Astrocyte (in vitro differentiated cells and primary cell): ENCODE data around the gene PCDHB11. TPM values are rescaled to one million over a fixed set of nuclear protein-coding genes. Genes with fewer than 3 reads are reported as not detected.
"Not testable (repeated sequence)": the region's sequence is repeated elsewhere in the genome, so short reads cannot be mapped to it uniquely, and the experiment has no call there.

ENCODE experiments used
- DNase-seq: peaks from one replicate; pipeline ENCODE4 v3.0.0-alpha.2; 2010; ENCODE audit warnings: low read depth
- FAIRE-seq: peaks from 2 replicates; lab custom pipeline; 2011; peaks lifted over from hg19 to GRCh38; lab: Jason Lieb, UNC
- H2AFZ ChIP-seq: 2 replicates; pipeline ENCODE4 v1.6.0; 2012; ENCODE audit warnings: low read depth, low read length, inconsistent platforms
- H3K27ac ChIP-seq: 2 replicates; pipeline ENCODE4 v1.5.1; 2011; ENCODE audit warnings: low read depth, low read length, inconsistent platforms
- H3K27me3 ChIP-seq: 2 replicates; pipeline ENCODE4 v1.6.0; 2011; ENCODE audit warnings: low read length, inconsistent platforms; ENCODE audit not compliant: insufficient read depth
- H3K36me3 ChIP-seq: 2 replicates; pipeline ENCODE4 v1.5.1; 2011; ENCODE audit warnings: low read length, inconsistent platforms; ENCODE audit not compliant: insufficient read depth
- H3K4me1 ChIP-seq: 2 replicates; pipeline ENCODE4 v1.5.1; 2011; ENCODE audit warnings: low read length, inconsistent platforms; ENCODE audit not compliant: insufficient read depth
- H3K4me2 ChIP-seq: 2 replicates; pipeline ENCODE4 v1.6.0; 2012; ENCODE audit warnings: low read length, inconsistent platforms
- H3K4me3 ChIP-seq: 2 replicates; pipeline ENCODE4 v1.5.1; 2011; ENCODE audit warnings: low read depth, mild to moderate bottlenecking, low read length, inconsistent platforms; ENCODE audit not compliant: insufficient read depth
- H3K79me2 ChIP-seq: 2 replicates; pipeline ENCODE4 v1.6.0; 2012; ENCODE audit warnings: mild to moderate bottlenecking, low read length, inconsistent platforms; ENCODE audit not compliant: insufficient read depth
- H3K9ac ChIP-seq: 2 replicates; pipeline ENCODE4 v1.6.0; 2012; ENCODE audit warnings: mild to moderate bottlenecking, low read length, inconsistent platforms
- H3K9me3 ChIP-seq: 2 replicates; pipeline ENCODE4 v1.5.1; 2012; ENCODE audit warnings: low read depth, mild to moderate bottlenecking, low read length, inconsistent platforms; ENCODE audit not compliant: insufficient read depth
- H4K20me1 ChIP-seq: 2 replicates; pipeline ENCODE4 v1.6.0; 2012; ENCODE audit warnings: low read length, inconsistent platforms; ENCODE audit not compliant: insufficient read depth
- H3K27ac Mint-ChIP-seq: one replicate; pipeline ENCODE4 v1.8.0; 2021; ENCODE audit warnings: mild to moderate bottlenecking, mixed read lengths; ENCODE audit not compliant: unreplicated experiment
- H3K27me3 Mint-ChIP-seq: one replicate; pipeline ENCODE4 v1.8.0; 2021; ENCODE audit warnings: low read depth, mixed read lengths; ENCODE audit not compliant: unreplicated experiment
- H3K36me3 Mint-ChIP-seq: one replicate; pipeline ENCODE4 v1.8.0; 2021; ENCODE audit warnings: low read depth, mixed read lengths; ENCODE audit not compliant: unreplicated experiment
- H3K4me1 Mint-ChIP-seq: one replicate; pipeline ENCODE4 v1.8.0; 2021; ENCODE audit warnings: low read depth, mixed read lengths; ENCODE audit not compliant: unreplicated experiment
- H3K4me3 Mint-ChIP-seq: one replicate; pipeline ENCODE4 v1.8.0; 2021; ENCODE audit warnings: mild to moderate bottlenecking, moderate library complexity, mixed read lengths; ENCODE audit not compliant: unreplicated experiment
- H3K9me3 Mint-ChIP-seq: one replicate; pipeline ENCODE4 v1.8.0; 2021; ENCODE audit warnings: mild to moderate bottlenecking, mixed read lengths; ENCODE audit not compliant: unreplicated experiment
- EZH2 ChIP-seq: IDR thresholded peaks from 2 replicates; pipeline ENCODE4 v1.6.1; 2012; ENCODE audit warnings: mild to moderate bottlenecking, low read length, inconsistent platforms; ENCODE audit not compliant: insufficient read depth
- total RNA-seq: library from RNA; stranded (reverse); gene quantifications from 2 replicates; pipeline ENCODE4 v1.2.1, GENCODE V29; 2021
- TF ChIP-seq, protein P1 (sequence below): IDR thresholded peaks from 2 replicates; pipeline ENCODE4 v1.5.1; 2011; ENCODE audit warnings: low read depth, mild to moderate bottlenecking, inconsistent platforms, low read length, moderate library complexity; ENCODE audit not compliant: insufficient read depth

Gene PCDHB11
- total RNA-seq, 1 donor from 2014 or later, result 2.1 TPM

DNA sequence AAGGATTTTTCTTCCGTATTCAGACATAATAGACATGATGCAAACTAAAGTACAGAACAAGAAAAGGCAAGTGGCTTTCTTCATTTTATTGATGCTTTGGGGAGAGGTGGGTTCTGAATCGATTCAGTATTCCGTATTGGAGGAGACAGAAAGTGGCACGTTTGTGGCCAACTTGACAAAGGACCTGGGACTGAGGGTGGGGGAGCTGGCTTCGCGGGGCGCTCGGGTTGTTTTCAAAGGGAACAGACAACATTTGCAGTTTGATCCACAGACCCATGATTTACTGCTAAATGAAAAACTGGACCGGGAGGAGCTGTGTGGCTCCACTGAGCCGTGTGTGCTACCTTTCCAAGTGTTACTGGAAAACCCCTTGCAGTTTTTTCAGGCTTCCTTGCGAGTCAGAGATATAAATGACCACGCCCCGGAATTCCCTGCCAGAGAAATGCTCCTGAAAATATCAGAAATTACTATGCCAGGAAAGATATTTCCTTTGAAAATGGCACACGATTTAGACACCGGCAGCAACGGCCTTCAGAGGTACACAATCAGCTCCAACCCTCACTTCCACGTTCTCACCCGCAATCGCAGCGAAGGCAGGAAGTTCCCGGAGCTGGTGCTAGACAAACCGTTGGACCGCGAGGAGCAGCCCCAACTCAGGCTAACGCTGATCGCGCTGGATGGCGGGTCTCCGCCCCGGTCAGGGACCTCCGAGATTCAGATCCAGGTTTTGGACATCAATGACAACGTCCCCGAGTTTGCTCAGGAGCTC is 49.0 kb upstream of the PCDHB11 start:
- H3K27ac Mint-ChIP-seq, result no peak overlapping the region
- Histone ChIP-seq H3K4me2 (no peak overlapping the region), H3K36me3 (no peaks in the 10 kb centered on the region), H2AFZ (no peak overlapping the region), H3K27me3 (no peaks in the 10 kb centered on the region), H4K20me1 (no peaks in the 10 kb centered on the region), H3K4me3 (no peak overlapping the region), H3K27ac (no peak overlapping the region), H3K4me1 (no peaks in the 10 kb centered on the region), H3K79me2 (no peaks in the 10 kb centered on the region), H3K9ac (no peak overlapping the region), H3K9me3 (peaks cover 9% of the 10 kb centered on the region)
- H3K9me3 Mint-ChIP-seq, result peaks cover 16% of the 10 kb centered on the region
- no peak for TF ChIP-seq EZH2
- TF ChIP-seq, protein P1, sequence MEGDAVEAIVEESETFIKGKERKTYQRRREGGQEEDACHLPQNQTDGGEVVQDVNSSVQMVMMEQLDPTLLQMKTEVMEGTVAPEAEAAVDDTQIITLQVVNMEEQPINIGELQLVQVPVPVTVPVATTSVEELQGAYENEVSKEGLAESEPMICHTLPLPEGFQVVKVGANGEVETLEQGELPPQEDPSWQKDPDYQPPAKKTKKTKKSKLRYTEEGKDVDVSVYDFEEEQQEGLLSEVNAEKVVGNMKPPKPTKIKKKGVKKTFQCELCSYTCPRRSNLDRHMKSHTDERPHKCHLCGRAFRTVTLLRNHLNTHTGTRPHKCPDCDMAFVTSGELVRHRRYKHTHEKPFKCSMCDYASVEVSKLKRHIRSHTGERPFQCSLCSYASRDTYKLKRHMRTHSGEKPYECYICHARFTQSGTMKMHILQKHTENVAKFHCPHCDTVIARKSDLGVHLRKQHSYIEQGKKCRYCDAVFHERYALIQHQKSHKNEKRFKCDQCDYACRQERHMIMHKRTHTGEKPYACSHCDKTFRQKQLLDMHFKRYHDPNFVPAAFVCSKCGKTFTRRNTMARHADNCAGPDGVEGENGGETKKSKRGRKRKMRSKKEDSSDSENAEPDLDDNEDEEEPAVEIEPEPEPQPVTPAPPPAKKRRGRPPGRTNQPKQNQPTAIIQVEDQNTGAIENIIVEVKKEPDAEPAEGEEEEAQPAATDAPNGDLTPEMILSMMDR, result no peak
- H3K27me3 Mint-ChIP-seq, result no peaks in the 10 kb centered on the region
- FAIRE-seq (no peak), DNase-seq (no peak)
- H3K4me1 Mint-ChIP-seq, result no peaks in the 10 kb centered on the region
- H3K4me3 Mint-ChIP-seq, result no peak overlapping the region
- peaks cover 12% of the 10 kb centered on the region for H3K36me3 Mint-ChIP-seq

DNA sequence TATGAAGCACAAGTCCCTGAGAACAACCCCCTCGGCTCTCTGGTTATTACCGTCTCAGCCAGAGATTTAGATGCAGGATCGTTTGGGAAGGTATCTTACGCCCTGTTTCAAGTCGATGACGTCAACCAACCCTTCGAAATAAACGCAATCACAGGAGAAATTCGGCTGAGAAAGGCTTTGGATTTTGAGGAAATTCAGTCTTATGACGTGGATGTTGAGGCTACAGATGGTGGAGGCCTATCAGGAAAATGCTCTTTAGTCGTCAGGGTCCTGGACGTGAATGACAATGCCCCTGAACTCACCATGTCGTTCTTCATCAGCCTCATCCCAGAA is 48.5 kb upstream of the PCDHB11 start:
- FAIRE-seq, result no peak
- DNase-seq, result no peak
- TF ChIP-seq, protein P1, result no peak
- TF ChIP-seq EZH2, result no peak
- Histone ChIP-seq H3K9ac (no peak overlapping the region), H3K27ac (no peak overlapping the region), H4K20me1 (no peaks in the 10 kb centered on the region), H3K4me2 (no peak overlapping the region), H3K4me3 (no peak overlapping the region), H3K79me2 (no peaks in the 10 kb centered on the region), H3K9me3 (peaks cover 9% of the 10 kb centered on the region), H3K36me3 (no peaks in the 10 kb centered on the region), H3K4me1 (no peaks in the 10 kb centered on the region), H3K27me3 (no peaks in the 10 kb centered on the region), H2AFZ (no peak overlapping the region)
- H3K36me3 Mint-ChIP-seq, result peaks cover 12% of the 10 kb centered on the region
- no peaks in the 10 kb centered on the region for H3K4me1 Mint-ChIP-seq
- H3K9me3 Mint-ChIP-seq, result peaks cover 16% of the 10 kb centered on the region
- no peaks in the 10 kb centered on the region for H3K27me3 Mint-ChIP-seq
- H3K27ac Mint-ChIP-seq, result no peak overlapping the region
- H3K4me3 Mint-ChIP-seq, result no peak overlapping the region

DNA sequence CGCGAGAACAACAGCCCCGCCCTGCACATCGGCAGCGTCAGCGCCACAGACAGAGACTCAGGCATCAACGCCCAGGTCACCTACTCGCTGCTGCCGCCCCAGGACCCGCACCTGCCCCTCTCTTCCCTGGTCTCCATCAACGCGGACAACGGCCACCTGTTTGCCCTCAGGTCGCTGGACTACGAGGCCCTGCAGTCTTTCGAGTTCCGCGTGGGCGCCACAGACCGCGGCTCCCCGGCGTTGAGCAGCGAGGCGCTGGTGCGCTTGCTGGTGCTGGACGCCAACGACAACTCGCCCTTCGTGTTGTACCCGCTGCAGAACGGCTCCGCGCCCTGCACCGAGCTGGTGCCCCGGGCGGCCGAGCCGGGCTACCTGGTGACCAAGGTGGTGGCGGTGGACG is 47.8 kb upstream of the PCDHB11 start:
- not testable (repeated sequence) for H3K36me3 ChIP-seq, H3K27ac ChIP-seq, FAIRE-seq, H3K4me3 Mint-ChIP-seq, H3K4me1 ChIP-seq, H3K27me3 ChIP-seq, H3K4me3 ChIP-seq, H3K9ac ChIP-seq, H3K27ac Mint-ChIP-seq, H3K27me3 Mint-ChIP-seq, H2AFZ ChIP-seq, H3K4me2 ChIP-seq, DNase-seq, H3K79me2 ChIP-seq, H4K20me1 ChIP-seq, H3K4me1 Mint-ChIP-seq
- Mint-ChIP-seq H3K36me3 (peaks cover 12% of the 10 kb centered on the region), H3K9me3 (peaks cover 19% of the 10 kb centered on the region)
- peaks cover 15% of the 10 kb centered on the region for H3K9me3 ChIP-seq

DNA sequence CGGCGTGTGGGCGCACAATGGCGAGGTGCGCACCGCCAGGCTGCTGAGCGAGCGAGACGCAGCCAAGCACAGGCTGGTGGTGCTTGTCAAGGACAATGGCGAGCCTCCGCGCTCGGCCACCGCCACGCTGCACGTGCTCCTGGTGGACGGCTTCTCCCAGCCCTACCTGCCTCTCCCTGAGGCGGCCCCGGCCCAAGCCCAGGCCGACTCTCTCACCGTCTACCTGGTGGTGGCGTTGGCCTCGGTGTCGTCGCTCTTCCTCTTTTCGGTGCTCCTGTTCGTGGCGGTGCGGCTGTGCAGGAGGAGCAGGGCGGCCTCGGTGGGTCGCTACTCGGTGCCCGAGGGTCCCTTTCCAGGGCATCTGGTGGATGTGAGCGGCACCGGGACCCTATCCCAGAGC is 47.3 kb upstream of the PCDHB11 start:
- H3K9ac ChIP-seq, H3K79me2 ChIP-seq, H3K27me3 Mint-ChIP-seq, FAIRE-seq, H3K4me3 ChIP-seq, H2AFZ ChIP-seq, H3K27me3 ChIP-seq, H3K27ac Mint-ChIP-seq, H3K36me3 ChIP-seq, H3K4me3 Mint-ChIP-seq, H3K4me1 Mint-ChIP-seq, H3K4me2 ChIP-seq, H3K27ac ChIP-seq, DNase-seq, H4K20me1 ChIP-seq, H3K4me1 ChIP-seq: not testable (repeated sequence)
- Mint-ChIP-seq H3K9me3 (peaks cover 23% of the 10 kb centered on the region), H3K36me3 (peaks cover 13% of the 10 kb centered on the region)
- peaks cover 18% of the 10 kb centered on the region for H3K9me3 ChIP-seq
